Astrocyte (in vitro differentiated cells and primary cell): ENCODE measurements around the gene ADAM23. TPM values are rescaled to one million over a fixed set of nuclear protein-coding genes. Genes with fewer than 3 reads are reported as not detected.

Source experiments
- DNase-seq: peaks from one replicate; pipeline ENCODE4 v3.0.0-alpha.2; 2010; ENCODE audit warnings: low read depth
- FAIRE-seq: peaks from 2 replicates; lab custom pipeline; 2011; peaks lifted over from hg19 to GRCh38; lab: Jason Lieb, UNC
- H2AFZ ChIP-seq: 2 replicates; pipeline ENCODE4 v1.6.0; 2012; ENCODE audit warnings: low read depth, low read length, inconsistent platforms
- H3K27ac ChIP-seq: 2 replicates; pipeline ENCODE4 v1.5.1; 2011; ENCODE audit warnings: low read depth, low read length, inconsistent platforms
- H3K27me3 ChIP-seq: 2 replicates; pipeline ENCODE4 v1.6.0; 2011; ENCODE audit warnings: low read length, inconsistent platforms; ENCODE audit not compliant: insufficient read depth
- H3K36me3 ChIP-seq: 2 replicates; pipeline ENCODE4 v1.5.1; 2011; ENCODE audit warnings: low read length, inconsistent platforms; ENCODE audit not compliant: insufficient read depth
- H3K4me1 ChIP-seq: 2 replicates; pipeline ENCODE4 v1.5.1; 2011; ENCODE audit warnings: low read length, inconsistent platforms; ENCODE audit not compliant: insufficient read depth
- H3K4me2 ChIP-seq: 2 replicates; pipeline ENCODE4 v1.6.0; 2012; ENCODE audit warnings: low read length, inconsistent platforms
- H3K4me3 ChIP-seq: 2 replicates; pipeline ENCODE4 v1.5.1; 2011; ENCODE audit warnings: low read depth, mild to moderate bottlenecking, low read length, inconsistent platforms; ENCODE audit not compliant: insufficient read depth
- H3K79me2 ChIP-seq: 2 replicates; pipeline ENCODE4 v1.6.0; 2012; ENCODE audit warnings: mild to moderate bottlenecking, low read length, inconsistent platforms; ENCODE audit not compliant: insufficient read depth
- H3K9ac ChIP-seq: 2 replicates; pipeline ENCODE4 v1.6.0; 2012; ENCODE audit warnings: mild to moderate bottlenecking, low read length, inconsistent platforms
- H3K9me3 ChIP-seq: 2 replicates; pipeline ENCODE4 v1.5.1; 2012; ENCODE audit warnings: low read depth, mild to moderate bottlenecking, low read length, inconsistent platforms; ENCODE audit not compliant: insufficient read depth
- H4K20me1 ChIP-seq: 2 replicates; pipeline ENCODE4 v1.6.0; 2012; ENCODE audit warnings: low read length, inconsistent platforms; ENCODE audit not compliant: insufficient read depth
- H3K27ac Mint-ChIP-seq: one replicate; pipeline ENCODE4 v1.8.0; 2021; ENCODE audit warnings: mild to moderate bottlenecking, mixed read lengths; ENCODE audit not compliant: unreplicated experiment
- H3K27me3 Mint-ChIP-seq: one replicate; pipeline ENCODE4 v1.8.0; 2021; ENCODE audit warnings: low read depth, mixed read lengths; ENCODE audit not compliant: unreplicated experiment
- H3K36me3 Mint-ChIP-seq: one replicate; pipeline ENCODE4 v1.8.0; 2021; ENCODE audit warnings: low read depth, mixed read lengths; ENCODE audit not compliant: unreplicated experiment
- H3K4me1 Mint-ChIP-seq: one replicate; pipeline ENCODE4 v1.8.0; 2021; ENCODE audit warnings: low read depth, mixed read lengths; ENCODE audit not compliant: unreplicated experiment
- H3K4me3 Mint-ChIP-seq: one replicate; pipeline ENCODE4 v1.8.0; 2021; ENCODE audit warnings: mild to moderate bottlenecking, moderate library complexity, mixed read lengths; ENCODE audit not compliant: unreplicated experiment
- H3K9me3 Mint-ChIP-seq: one replicate; pipeline ENCODE4 v1.8.0; 2021; ENCODE audit warnings: mild to moderate bottlenecking, mixed read lengths; ENCODE audit not compliant: unreplicated experiment
- CTCF ChIP-seq: IDR thresholded peaks from 2 replicates; pipeline ENCODE4 v1.5.1; 2011; ENCODE audit warnings: low read depth, mild to moderate bottlenecking, inconsistent platforms, low read length, moderate library complexity; ENCODE audit not compliant: insufficient read depth
- EZH2 ChIP-seq: IDR thresholded peaks from 2 replicates; pipeline ENCODE4 v1.6.1; 2012; ENCODE audit warnings: mild to moderate bottlenecking, low read length, inconsistent platforms; ENCODE audit not compliant: insufficient read depth
- total RNA-seq: library from RNA; stranded (reverse); gene quantifications from 2 replicates; pipeline ENCODE4 v1.2.1, GENCODE V29; 2021

The ADAM23 gene
- total RNA-seq, 1 donor from 2014 or later: 13.9 TPM

GRCh38 chr2:206619011-206619410 is 175.7 kb downstream of the ADAM23 start:
- Histone ChIP-seq H3K79me2 (no peaks in the 10 kb centered on the region), H2AFZ (no peak overlapping the region), H3K27ac (no peak overlapping the region), H3K4me3 (no peak overlapping the region), H3K9ac (no peak overlapping the region), H3K4me1 (peaks cover 6% of the 10 kb centered on the region), H4K20me1 (no peaks in the 10 kb centered on the region), H3K4me2 (no peak overlapping the region), H3K27me3 (no peaks in the 10 kb centered on the region), H3K36me3 (no peaks in the 10 kb centered on the region), H3K9me3 (no peaks in the 10 kb centered on the region)
- Mint-ChIP-seq H3K9me3 (no peaks in the 10 kb centered on the region), H3K27me3 (no peaks in the 10 kb centered on the region), H3K4me1 (peaks cover 11% of the 10 kb centered on the region), H3K27ac (no peak overlapping the region), H3K36me3 (no peaks in the 10 kb centered on the region), H3K4me3 (no peak overlapping the region)
- no peak for FAIRE-seq
- TF ChIP-seq CTCF (no peak), EZH2 (no peak)
- DNase-seq: no peak

GRCh38 chr2:206626108-206626507 is 182.8 kb downstream of the ADAM23 start:
- H3K4me3 ChIP-seq: no peak overlapping the region
- no peak overlapping the region for H3K4me2 ChIP-seq
- H3K9ac ChIP-seq: no peak overlapping the region
- DNase-seq (no peak), FAIRE-seq (no peak)
- no peaks in the 10 kb centered on the region for H3K27me3 ChIP-seq
- H3K9me3 ChIP-seq: no peaks in the 10 kb centered on the region
- Mint-ChIP-seq H3K4me1 (no peaks in the 10 kb centered on the region), H3K4me3 (no peak overlapping the region), H3K27me3 (no peaks in the 10 kb centered on the region), H3K36me3 (no peaks in the 10 kb centered on the region), H3K9me3 (no peaks in the 10 kb centered on the region), H3K27ac (no peak overlapping the region)
- H3K4me1 ChIP-seq: no peaks in the 10 kb centered on the region
- H2AFZ ChIP-seq: no peak overlapping the region
- H4K20me1 ChIP-seq: no peaks in the 10 kb centered on the region
- no peaks in the 10 kb centered on the region for H3K36me3 ChIP-seq
- H3K79me2 ChIP-seq: no peaks in the 10 kb centered on the region
- no peak overlapping the region for H3K27ac ChIP-seq
- no peak for TF ChIP-seq CTCF
- TF ChIP-seq EZH2: no peak

- H3K27ac Mint-ChIP-seq: no peak overlapping the region
- H3K36me3 Mint-ChIP-seq: no peaks in the 10 kb centered on the region
These were observed 184.3 kb downstream of the ADAM23 start for GRCh38 chr2:206627632-206628031.

More at GRCh38 chr2:206627632-206628031, 184.3 kb downstream of the ADAM23 start:
- Mint-ChIP-seq H3K9me3 (no peaks in the 10 kb centered on the region), H3K4me1 (no peaks in the 10 kb centered on the region), H3K4me3 (no peak overlapping the region), H3K27me3 (no peaks in the 10 kb centered on the region)
- Histone ChIP-seq H3K4me2 (no peak overlapping the region), H3K9me3 (no peaks in the 10 kb centered on the region), H3K79me2 (no peaks in the 10 kb centered on the region), H3K27me3 (no peaks in the 10 kb centered on the region), H3K27ac (no peak overlapping the region), H3K9ac (no peak overlapping the region), H4K20me1 (no peaks in the 10 kb centered on the region), H3K4me3 (no peak overlapping the region), H3K4me1 (no peaks in the 10 kb centered on the region), H3K36me3 (no peaks in the 10 kb centered on the region), H2AFZ (no peak overlapping the region)
- no peak for FAIRE-seq
- TF ChIP-seq EZH2: no peak
- no peak for TF ChIP-seq CTCF
- DNase-seq: no peak
